PFSK-1 (cell line): ENCODE data around the gene RCC2.

Experiments used
- FOXP2 ChIP-seq: optimal IDR thresholded peaks from 2 replicates; pipeline ENCODE3; 2011; ENCODE audit warnings: borderline replicate concordance, control low read depth, inconsistent platforms; ENCODE audit not compliant: insufficient read depth; ENCODE audit errors: extremely low read length, extremely low read depth
- POLR2AphosphoS5 ChIP-seq: IDR thresholded peaks from 2 replicates; pipeline ENCODE4 v1.6.1; 2012; ENCODE audit warnings: low read depth, mild to moderate bottlenecking, control low read depth, low read length, moderate library complexity
- SIN3A ChIP-seq: IDR thresholded peaks from 2 replicates; pipeline ENCODE4 v1.6.1; 2012; ENCODE audit warnings: mild to moderate bottlenecking, low read length, moderate library complexity, borderline replicate concordance; ENCODE audit not compliant: insufficient read depth
- TAF1 ChIP-seq: IDR thresholded peaks from 2 replicates; pipeline ENCODE4 v1.6.1; 2012; ENCODE audit warnings: low read length, control low read depth, borderline replicate concordance; ENCODE audit not compliant: insufficient read depth
- TF ChIP-seq, protein P1 (sequence below), 2 experiments: IDR thresholded peaks; 2 replicates each; pipeline versions ENCODE4 v1.6.1 to v1.8.0; 2011 to 2012; ENCODE audit warnings: low read depth in 2 of 2, low read length in 2 of 2, control low read depth in 1 of 2, inconsistent platforms in 1 of 2, mild to moderate bottlenecking in 1 of 2, moderate library complexity in 1 of 2; ENCODE audit not compliant: insufficient read depth in 1 of 2

RCC2 gene

DNA sequence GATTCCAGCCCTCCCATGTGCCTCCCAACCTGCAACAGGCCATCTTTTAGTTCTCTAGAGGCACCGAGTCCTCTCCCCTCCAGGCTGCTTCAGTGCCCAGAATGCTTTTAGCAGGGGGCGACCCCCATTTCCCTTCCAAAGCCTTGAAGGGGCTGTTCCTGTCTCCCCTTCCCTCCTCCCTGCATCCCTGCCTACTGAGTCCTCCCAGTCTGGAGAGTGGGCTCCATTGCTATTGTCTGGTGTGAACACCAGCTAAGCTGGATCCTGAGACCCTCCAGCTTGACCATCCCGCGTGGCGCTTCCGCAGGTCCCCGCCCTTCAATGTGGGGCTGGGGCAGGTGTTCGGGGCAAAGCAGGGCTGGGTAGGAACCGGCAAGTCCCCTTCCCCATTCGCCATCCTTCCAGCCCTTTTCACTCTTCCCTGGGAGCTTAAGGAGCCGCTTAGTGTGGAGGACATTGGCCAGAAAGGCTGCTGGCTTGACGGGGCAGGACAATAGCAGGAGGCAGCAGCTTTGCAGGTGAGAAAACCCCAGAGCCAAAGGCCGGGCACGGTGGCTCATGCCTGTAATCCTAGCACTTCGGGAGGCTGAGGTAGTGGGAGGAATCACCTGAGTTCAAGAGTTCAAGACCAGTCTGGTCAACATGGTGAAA lies 35.3 kb downstream of the RCC2 start:
- TF ChIP-seq POLR2AphosphoS5 (no peak), TAF1 (no peak), SIN3A (no peak), FOXP2 (no peak)
- TF ChIP-seq, protein P1, sequence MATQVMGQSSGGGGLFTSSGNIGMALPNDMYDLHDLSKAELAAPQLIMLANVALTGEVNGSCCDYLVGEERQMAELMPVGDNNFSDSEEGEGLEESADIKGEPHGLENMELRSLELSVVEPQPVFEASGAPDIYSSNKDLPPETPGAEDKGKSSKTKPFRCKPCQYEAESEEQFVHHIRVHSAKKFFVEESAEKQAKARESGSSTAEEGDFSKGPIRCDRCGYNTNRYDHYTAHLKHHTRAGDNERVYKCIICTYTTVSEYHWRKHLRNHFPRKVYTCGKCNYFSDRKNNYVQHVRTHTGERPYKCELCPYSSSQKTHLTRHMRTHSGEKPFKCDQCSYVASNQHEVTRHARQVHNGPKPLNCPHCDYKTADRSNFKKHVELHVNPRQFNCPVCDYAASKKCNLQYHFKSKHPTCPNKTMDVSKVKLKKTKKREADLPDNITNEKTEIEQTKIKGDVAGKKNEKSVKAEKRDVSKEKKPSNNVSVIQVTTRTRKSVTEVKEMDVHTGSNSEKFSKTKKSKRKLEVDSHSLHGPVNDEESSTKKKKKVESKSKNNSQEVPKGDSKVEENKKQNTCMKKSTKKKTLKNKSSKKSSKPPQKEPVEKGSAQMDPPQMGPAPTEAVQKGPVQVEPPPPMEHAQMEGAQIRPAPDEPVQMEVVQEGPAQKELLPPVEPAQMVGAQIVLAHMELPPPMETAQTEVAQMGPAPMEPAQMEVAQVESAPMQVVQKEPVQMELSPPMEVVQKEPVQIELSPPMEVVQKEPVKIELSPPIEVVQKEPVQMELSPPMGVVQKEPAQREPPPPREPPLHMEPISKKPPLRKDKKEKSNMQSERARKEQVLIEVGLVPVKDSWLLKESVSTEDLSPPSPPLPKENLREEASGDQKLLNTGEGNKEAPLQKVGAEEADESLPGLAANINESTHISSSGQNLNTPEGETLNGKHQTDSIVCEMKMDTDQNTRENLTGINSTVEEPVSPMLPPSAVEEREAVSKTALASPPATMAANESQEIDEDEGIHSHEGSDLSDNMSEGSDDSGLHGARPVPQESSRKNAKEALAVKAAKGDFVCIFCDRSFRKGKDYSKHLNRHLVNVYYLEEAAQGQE (IDR thresholded peaks at IDR 0.05; ENCODE audit: insufficient read depth in 1 of 2, low read depth in 2 of 2, low read length in 2 of 2): no peak

DNA sequence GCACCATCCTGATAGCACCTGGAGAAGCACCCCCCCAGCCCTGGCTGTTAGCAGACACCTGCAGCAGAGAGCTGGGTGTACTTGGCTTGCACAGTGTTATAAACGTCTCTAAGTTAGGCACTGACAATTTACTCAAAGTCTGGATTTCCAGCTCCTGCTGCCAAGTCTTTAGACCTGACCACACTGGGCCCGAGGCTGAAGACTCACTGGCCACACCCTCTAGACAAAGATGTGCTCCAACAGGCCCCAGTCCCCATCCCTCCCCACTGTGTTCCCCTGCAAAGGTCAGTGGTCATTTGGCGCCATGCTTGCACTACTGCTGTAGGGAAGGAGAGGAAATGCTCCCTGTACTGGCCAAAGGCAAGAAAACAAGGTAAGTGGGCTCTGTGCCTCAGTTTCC lies 36.4 kb downstream of the RCC2 start:
- TF ChIP-seq FOXP2 (no peak), POLR2AphosphoS5 (no peak), SIN3A (no peak), TAF1 (no peak)
- TF ChIP-seq, protein P1 (IDR thresholded peaks at IDR 0.05; ENCODE audit: insufficient read depth in 1 of 2, low read depth in 2 of 2, low read length in 2 of 2): no peak

DNA sequence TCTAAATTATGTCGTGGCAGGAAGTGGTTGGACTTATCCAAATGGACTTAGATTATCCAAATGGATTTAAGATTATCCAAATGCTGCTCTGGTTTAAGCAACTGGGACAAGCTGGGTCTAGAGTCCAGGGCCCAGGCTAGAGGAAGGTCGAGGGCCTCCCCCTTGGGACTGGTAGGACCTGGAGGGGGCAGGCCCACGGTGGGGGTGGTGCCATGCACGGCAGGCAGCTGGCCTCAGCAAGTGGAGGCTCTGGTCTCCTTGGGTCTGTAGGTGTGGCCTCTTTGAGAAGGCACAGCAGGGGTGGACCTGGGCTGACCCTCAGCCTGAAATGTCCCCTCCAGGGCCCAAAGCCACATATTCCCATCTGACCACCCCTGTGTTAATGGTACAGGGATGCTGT lies 37.6 kb downstream of the RCC2 start:
- TF ChIP-seq TAF1 (no peak), POLR2AphosphoS5 (no peak)

DNA sequence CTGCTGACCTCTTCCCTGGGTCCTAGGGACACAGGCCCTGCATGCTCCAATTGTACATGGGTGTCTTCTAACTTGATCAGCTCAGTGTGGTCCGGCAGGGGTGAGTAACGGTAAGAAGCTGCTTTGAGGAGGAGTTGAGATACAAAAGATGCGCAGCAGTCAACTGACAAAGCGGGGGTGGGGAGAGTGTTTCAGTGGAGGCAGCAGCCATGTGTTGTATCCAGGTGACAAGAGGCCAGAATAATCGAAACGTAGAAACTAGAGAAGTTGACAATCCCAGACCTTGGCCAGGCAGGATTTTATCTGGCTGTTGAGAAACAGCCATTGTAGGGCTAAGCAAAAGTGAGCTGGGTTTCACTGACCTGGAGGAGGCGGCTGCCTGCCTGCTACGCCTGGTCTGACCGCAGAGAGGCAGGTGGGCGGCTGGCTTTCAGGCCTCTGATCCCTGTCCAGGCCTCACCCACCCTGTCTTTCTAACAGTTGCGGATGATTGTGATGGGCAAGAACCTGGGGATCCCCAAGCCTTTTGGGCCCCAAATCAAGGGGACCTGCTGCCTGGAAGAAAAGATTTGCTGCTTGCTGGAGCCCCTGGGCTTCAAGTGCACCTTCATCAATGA lies 38.6 kb downstream of the RCC2 start:
- TF ChIP-seq SIN3A (no peak), FOXP2 (no peak)

DNA sequence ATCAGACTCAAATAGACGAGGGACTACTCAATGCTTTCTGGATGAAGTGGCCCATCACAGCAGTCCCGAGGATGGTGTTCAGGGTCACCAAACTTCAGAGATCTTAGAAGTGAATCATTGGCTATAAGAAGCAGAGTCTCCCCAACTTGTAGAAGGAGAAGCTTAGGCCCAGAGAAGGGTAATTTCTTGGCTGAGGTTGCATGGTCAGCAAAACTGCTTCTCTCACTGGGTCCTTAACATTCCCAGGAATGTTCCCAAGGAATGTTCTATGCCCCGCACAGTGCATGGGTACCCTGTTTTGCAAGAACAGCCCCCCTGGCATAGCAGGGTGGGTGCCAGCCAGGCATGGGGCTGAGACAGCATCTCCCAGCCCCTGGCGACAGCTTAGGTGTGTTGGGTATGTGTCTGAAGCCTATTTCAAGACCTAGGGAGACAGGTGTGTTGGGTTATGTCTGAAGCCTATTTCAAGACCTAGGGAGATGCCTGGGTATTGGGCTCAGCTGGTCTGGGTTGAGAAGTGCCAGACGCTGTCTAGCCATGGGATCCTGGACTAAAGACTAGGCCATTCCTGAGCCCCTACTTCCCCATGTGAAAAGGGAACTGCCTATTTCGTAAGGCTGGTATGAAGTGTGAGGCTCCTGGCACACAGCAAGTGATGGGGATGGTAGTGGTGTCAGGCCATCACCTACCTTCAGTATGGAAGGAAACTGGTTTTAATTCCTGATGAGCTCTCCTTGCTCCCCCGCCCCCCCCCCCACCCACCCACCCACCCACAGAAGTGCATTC lies 41.4 kb downstream of the RCC2 start:
- TF ChIP-seq SIN3A: no peak
- TF ChIP-seq TAF1: no peak
- TF ChIP-seq, protein P1 (IDR thresholded peaks at IDR 0.05; ENCODE audit: insufficient read depth in 1 of 2, low read depth in 2 of 2, low read length in 2 of 2): no peak
- TF ChIP-seq POLR2AphosphoS5: no peak
- no peak for TF ChIP-seq FOXP2

DNA sequence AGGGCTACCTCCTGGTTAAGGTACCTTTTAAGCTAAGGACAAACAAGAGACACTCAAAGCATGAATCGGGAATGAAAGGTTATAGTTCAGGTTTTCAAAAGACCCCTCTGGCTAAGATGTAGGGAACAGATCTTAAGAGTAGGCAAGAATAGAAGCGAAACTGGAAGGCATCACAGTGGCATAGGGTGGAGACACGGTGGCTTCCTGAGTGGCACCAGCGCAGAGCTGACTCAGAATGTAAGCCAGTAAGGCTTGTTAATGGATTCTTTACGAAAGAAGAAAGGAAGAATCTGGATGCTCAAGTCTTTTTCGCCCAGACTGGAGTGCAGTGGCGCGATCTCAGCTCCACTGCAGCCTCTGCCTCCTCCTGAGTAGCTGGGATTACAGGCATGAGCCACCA lies 46.2 kb downstream of the RCC2 start:
- TF ChIP-seq, protein P1 (IDR thresholded peaks at IDR 0.05; ENCODE audit: insufficient read depth in 1 of 2, low read depth in 2 of 2, low read length in 2 of 2): no peak
- no peak for TF ChIP-seq FOXP2
- TF ChIP-seq POLR2AphosphoS5: no peak
- TF ChIP-seq SIN3A: no peak
- no peak for TF ChIP-seq TAF1
